CD4-positive, alpha-beta T cell treated with Interleukin-15 for 4 hours (primary cell): ENCODE results near the gene SYTL2.

Experiments
- DNase-seq: peaks from one replicate; pipeline ENCODE4 v3.0.0-alpha.2; 2020; ENCODE audit warnings: low spot score

Gene SYTL2

GRCh38 chr11:85762226-85762625 lies 48.7 kb downstream of the SYTL2 start:
- no peak for DNase-seq

GRCh38 chr11:85759915-85760314 lies 51.0 kb downstream of the SYTL2 start:
- DNase-seq: no peak

GRCh38 chr11:85758480-85759039 lies 52.4 kb downstream of the SYTL2 start:
- DNase-seq: no peak

GRCh38 chr11:85758026-85758425 lies 52.9 kb downstream of the SYTL2 start:
- no peak for DNase-seq

- peak; percentile 56 for DNase-seq
Observed at GRCh38 chr11:85756401-85757200, 54.3 kb downstream of the SYTL2 start.

- no peak for DNase-seq
Observed at GRCh38 chr11:85755701-85756100, 55.2 kb downstream of the SYTL2 start.

GRCh38 chr11:85755285-85755684 lies 55.7 kb downstream of the SYTL2 start:
- DNase-seq: no peak

- DNase-seq: peak; percentile 93
Observed at GRCh38 chr11:85752890-85753581, 57.9 kb downstream of the SYTL2 start.

- DNase-seq: no peak
Observed at GRCh38 chr11:85752201-85752889, 58.6 kb downstream of the SYTL2 start.

- no peak for DNase-seq
Observed at GRCh38 chr11:85751724-85752123, 59.2 kb downstream of the SYTL2 start.

- DNase-seq: peak; percentile 32
Observed at GRCh38 chr11:85750646-85751045, 60.3 kb downstream of the SYTL2 start.

GRCh38 chr11:85749884-85750283 lies 61.1 kb downstream of the SYTL2 start:
- no peak for DNase-seq

GRCh38 chr11:85749287-85749834 lies 61.6 kb downstream of the SYTL2 start:
- no peak for DNase-seq

- DNase-seq: no peak
Observed at GRCh38 chr11:85748455-85748891, 62.5 kb downstream of the SYTL2 start.

- DNase-seq: no peak
Observed at GRCh38 chr11:85746670-85747069, 64.3 kb downstream of the SYTL2 start.

GRCh38 chr11:85745626-85746025 lies 65.3 kb downstream of the SYTL2 start:
- DNase-seq: no peak

- no peak for DNase-seq
Observed at GRCh38 chr11:85742873-85743275, 68.1 kb downstream of the SYTL2 start.

- no peak for DNase-seq
Observed at GRCh38 chr11:85742348-85742747, 68.6 kb downstream of the SYTL2 start.

GRCh38 chr11:85740481-85741400 lies 70.2 kb downstream of the SYTL2 start:
- no peak for DNase-seq

- DNase-seq: no peak
Observed at GRCh38 chr11:85737738-85738137, 73.2 kb downstream of the SYTL2 start.

GRCh38 chr11:85735876-85736460 lies 75.0 kb downstream of the SYTL2 start:
- DNase-seq: no peak
